ENCODE data around the gene ACAP3. TPM values are rescaled to one million over a fixed set of nuclear protein-coding genes. Genes with fewer than 3 reads are reported as not detected.

Gene ACAP3
- total RNA-seq, 1 experiment from 2014 or later: 30.7 TPM

DNA sequence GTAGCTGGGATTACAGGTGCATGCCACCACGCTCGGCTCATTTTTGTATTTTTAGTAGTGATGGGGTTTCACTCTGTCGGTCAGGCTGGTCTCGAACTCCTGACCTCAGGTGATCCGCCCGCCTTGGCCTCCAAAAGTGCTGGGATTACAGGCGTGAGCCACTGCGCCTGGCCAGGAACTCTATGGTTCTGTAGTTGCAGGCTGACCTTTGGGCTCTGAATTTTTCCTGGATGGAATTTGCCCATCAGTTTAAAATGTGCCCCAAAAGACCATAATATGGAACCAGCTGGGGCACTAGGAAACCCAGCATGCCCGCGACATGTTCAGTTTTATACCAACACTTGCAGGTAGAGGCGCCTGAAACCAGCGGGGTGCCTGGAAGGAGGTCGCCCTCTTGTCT, 29.1 kb downstream of the ACAP3 start:
- DNase-seq (ENCODE audit: low read depth, low spot score): no peak
- Histone ChIP-seq H3K36me3 (ENCODE audit: control insufficient read depth, insufficient read depth, low read length) (no peaks in the 10 kb centered on the region), H3K27ac (ENCODE audit: low read length) (no peak overlapping the region), H3K4me3 (ENCODE audit: low read depth in 2 of 2, low read length in 2 of 2) (no peak overlapping the region), H3K27me3 (ENCODE audit: control insufficient read depth, insufficient read depth, low read length) (no peaks in the 10 kb centered on the region), H3K4me1 (ENCODE audit: control insufficient read depth, insufficient read depth, low read length) (peaks cover 22% of the 10 kb centered on the region), H3K9me3 (ENCODE audit: control insufficient read depth, insufficient read depth, low read depth, low read length) (no peaks in the 10 kb centered on the region)
- TF ChIP-seq SIN3A (IDR thresholded peaks at IDR 0.05; ENCODE audit: borderline replicate concordance, insufficient read depth, low read depth, low read length): no peak
- TF ChIP-seq, protein P1, sequence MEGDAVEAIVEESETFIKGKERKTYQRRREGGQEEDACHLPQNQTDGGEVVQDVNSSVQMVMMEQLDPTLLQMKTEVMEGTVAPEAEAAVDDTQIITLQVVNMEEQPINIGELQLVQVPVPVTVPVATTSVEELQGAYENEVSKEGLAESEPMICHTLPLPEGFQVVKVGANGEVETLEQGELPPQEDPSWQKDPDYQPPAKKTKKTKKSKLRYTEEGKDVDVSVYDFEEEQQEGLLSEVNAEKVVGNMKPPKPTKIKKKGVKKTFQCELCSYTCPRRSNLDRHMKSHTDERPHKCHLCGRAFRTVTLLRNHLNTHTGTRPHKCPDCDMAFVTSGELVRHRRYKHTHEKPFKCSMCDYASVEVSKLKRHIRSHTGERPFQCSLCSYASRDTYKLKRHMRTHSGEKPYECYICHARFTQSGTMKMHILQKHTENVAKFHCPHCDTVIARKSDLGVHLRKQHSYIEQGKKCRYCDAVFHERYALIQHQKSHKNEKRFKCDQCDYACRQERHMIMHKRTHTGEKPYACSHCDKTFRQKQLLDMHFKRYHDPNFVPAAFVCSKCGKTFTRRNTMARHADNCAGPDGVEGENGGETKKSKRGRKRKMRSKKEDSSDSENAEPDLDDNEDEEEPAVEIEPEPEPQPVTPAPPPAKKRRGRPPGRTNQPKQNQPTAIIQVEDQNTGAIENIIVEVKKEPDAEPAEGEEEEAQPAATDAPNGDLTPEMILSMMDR (IDR thresholded peaks at IDR 0.05): no peak
- BruUV-seq (replicated peaks): no TSS peak
- intact Hi-C loops (cut with micrococcal nuclease; ENCODE audit: unreplicated experiment) (no loop called here), in situ Hi-C loops (cut with HindIII; ENCODE audit: low pct_unique_long_range_greater_than_20kb, low sequenced_read_pairs) (no loop called here)
- ATAC-seq: no peak
- POLR2A ChIA-PET: no interaction called here
- CTCF ChIA-PET: no interaction called here

DNA sequence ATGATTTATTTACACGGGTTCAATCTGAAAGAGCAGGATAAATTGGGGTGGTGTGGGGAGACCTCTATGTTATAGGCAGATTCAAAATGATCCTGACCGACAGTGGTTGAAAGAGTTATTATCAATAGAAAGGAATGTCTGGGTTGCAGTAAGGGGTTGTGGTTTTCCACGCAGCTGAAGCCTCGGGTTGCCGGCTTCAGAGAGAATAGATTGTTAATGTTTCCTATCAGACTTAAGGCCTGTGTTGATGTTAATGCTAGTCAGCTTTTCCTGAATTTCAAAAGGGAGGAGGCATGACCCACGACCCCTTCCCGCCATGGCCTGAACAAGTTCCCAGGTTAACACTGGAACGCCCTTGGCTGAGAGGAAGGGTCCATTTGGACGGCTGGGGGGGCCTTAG, 31.9 kb downstream of the ACAP3 start:
- ATAC-seq (no peak), DNase-seq (ENCODE audit: low read depth, low spot score) (no peak)
- H3K36me3 ChIP-seq (ENCODE audit: control insufficient read depth, insufficient read depth, low read length): no peaks in the 10 kb centered on the region; the same call in 1 of the 2 replicates
- intact Hi-C loops (cut with micrococcal nuclease; ENCODE audit: unreplicated experiment) (no loop called here), in situ Hi-C loops (cut with HindIII; ENCODE audit: low pct_unique_long_range_greater_than_20kb, low sequenced_read_pairs) (no loop called here)
- no peak overlapping the region for H3K4me3 ChIP-seq (ENCODE audit: low read depth in 2 of 2, low read length in 2 of 2)
- TF ChIP-seq SIN3A (IDR thresholded peaks at IDR 0.05; ENCODE audit: borderline replicate concordance, insufficient read depth, low read depth, low read length) (no peak), TCF7L2 (IDR thresholded peaks at IDR 0.05; ENCODE audit: low read depth, low read length) (no peak), POLR2AphosphoS5 (IDR thresholded peaks at IDR 0.05; ENCODE audit: low read depth, low read length) (no peak)
- TF ChIP-seq, protein P2, sequence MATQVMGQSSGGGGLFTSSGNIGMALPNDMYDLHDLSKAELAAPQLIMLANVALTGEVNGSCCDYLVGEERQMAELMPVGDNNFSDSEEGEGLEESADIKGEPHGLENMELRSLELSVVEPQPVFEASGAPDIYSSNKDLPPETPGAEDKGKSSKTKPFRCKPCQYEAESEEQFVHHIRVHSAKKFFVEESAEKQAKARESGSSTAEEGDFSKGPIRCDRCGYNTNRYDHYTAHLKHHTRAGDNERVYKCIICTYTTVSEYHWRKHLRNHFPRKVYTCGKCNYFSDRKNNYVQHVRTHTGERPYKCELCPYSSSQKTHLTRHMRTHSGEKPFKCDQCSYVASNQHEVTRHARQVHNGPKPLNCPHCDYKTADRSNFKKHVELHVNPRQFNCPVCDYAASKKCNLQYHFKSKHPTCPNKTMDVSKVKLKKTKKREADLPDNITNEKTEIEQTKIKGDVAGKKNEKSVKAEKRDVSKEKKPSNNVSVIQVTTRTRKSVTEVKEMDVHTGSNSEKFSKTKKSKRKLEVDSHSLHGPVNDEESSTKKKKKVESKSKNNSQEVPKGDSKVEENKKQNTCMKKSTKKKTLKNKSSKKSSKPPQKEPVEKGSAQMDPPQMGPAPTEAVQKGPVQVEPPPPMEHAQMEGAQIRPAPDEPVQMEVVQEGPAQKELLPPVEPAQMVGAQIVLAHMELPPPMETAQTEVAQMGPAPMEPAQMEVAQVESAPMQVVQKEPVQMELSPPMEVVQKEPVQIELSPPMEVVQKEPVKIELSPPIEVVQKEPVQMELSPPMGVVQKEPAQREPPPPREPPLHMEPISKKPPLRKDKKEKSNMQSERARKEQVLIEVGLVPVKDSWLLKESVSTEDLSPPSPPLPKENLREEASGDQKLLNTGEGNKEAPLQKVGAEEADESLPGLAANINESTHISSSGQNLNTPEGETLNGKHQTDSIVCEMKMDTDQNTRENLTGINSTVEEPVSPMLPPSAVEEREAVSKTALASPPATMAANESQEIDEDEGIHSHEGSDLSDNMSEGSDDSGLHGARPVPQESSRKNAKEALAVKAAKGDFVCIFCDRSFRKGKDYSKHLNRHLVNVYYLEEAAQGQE (IDR thresholded peaks at IDR 0.05; ENCODE audit: insufficient read depth in 1 of 2, low read depth in 2 of 2, low read length in 1 of 2): no peak
- TF ChIP-seq, protein P1 (IDR thresholded peaks at IDR 0.05): no peak
- H3K27me3 ChIP-seq (ENCODE audit: control insufficient read depth, insufficient read depth, low read length): no peaks in the 10 kb centered on the region
- ChIA-PET POLR2A (no interaction called here), CTCF (no interaction called here)
- TSS peak; percentile 84 for BruUV-seq (replicated peaks)
- peaks cover 20% of the 10 kb centered on the region for H3K4me1 ChIP-seq (ENCODE audit: control insufficient read depth, insufficient read depth, low read length)
- H3K27ac ChIP-seq (ENCODE audit: low read length): no peak overlapping the region
- no peaks in the 10 kb centered on the region for H3K9me3 ChIP-seq (ENCODE audit: control insufficient read depth, insufficient read depth, low read depth, low read length)

Measured in Panc1 (cell line).